Suprapubic skin (tissue), 4 donors: ENCODE data around the gene SLC34A1. TPM values are rescaled to one million over a fixed set of nuclear protein-coding genes. Genes with fewer than 3 reads are reported as not detected.

Experiments
- DNase-seq, 2 donors: peaks; one replicate each; pipeline ENCODE4 v3.0.0-alpha.2; 2019; ENCODE audit warnings: low spot score in 2 of 2
- H3K27ac ChIP-seq: fragments of 200-600 bp; sonication (generic); one replicate; pipeline ENCODE4 v1.5.1; 2019
- H3K27me3 ChIP-seq: fragments of 200-600 bp; sonication (generic); one replicate; pipeline ENCODE4 v1.5.1; 2019
- H3K36me3 ChIP-seq: fragments of 200-600 bp; sonication (generic); one replicate; pipeline ENCODE4 v1.5.1; 2019
- H3K4me1 ChIP-seq: fragments of 200-600 bp; sonication (generic); one replicate; pipeline ENCODE4 v1.5.1; 2019
- H3K4me3 ChIP-seq: fragments of 200-600 bp; sonication (generic); one replicate; pipeline ENCODE4 v1.5.1; 2019; ENCODE audit warnings: mild to moderate bottlenecking
- H3K9me3 ChIP-seq: fragments of 200-600 bp; sonication (generic); one replicate; pipeline ENCODE4 v1.5.1; 2019
- EP300 ChIP-seq: sonication (generic); formaldehyde crosslinking; IDR thresholded peaks from one replicate; pipeline ENCODE4 v1.6.1; 2017; ENCODE audit warnings: antibody characterized with exemption
- POLR2A ChIP-seq, 2 donors: fragments of 450-650 bp; IDR thresholded peaks; one replicate each; pipeline ENCODE4 v1.6.1; 2017; ENCODE audit warnings: antibody characterized with exemption in 2 of 2, mild to moderate bottlenecking in 2 of 2, moderate library complexity in 2 of 2
- POLR2AphosphoS5 ChIP-seq, 3 donors: sonication (generic); formaldehyde crosslinking; IDR thresholded peaks; one replicate each; pipeline ENCODE4 v1.6.1; 2017; ENCODE audit warnings: antibody characterized with exemption in 3 of 3
- WGBS: methylation state at CpG from one replicate; pipeline ENCODE4 v1.1.5; 2018; 5-methylcytosine and 5-hydroxymethylcytosine counted together
- total RNA-seq, 4 donors: library from RNA; depleted of rRNA; stranded (reverse); fragments of >200 nt; gene quantifications; one replicate each; pipeline ENCODE4 v1.1.0, GENCODE V29; 2016
- TF ChIP-seq, protein P1 (sequence below), 2 donors: fragments of 200-600 bp in 1 of 2; fragments of 450-650 bp in 1 of 2; sonication (generic) in 1 of 2; IDR thresholded peaks; one replicate each; pipeline ENCODE4 v1.5.1; 2016 to 2019; ENCODE audit warnings: antibody characterized with exemption in 2 of 2, mild to moderate bottlenecking in 1 of 2, moderate library complexity in 1 of 2

Gene SLC34A1
- total RNA-seq, 4 donors from 2014 or later, result 0.29 TPM; not detected in 3

DNA sequence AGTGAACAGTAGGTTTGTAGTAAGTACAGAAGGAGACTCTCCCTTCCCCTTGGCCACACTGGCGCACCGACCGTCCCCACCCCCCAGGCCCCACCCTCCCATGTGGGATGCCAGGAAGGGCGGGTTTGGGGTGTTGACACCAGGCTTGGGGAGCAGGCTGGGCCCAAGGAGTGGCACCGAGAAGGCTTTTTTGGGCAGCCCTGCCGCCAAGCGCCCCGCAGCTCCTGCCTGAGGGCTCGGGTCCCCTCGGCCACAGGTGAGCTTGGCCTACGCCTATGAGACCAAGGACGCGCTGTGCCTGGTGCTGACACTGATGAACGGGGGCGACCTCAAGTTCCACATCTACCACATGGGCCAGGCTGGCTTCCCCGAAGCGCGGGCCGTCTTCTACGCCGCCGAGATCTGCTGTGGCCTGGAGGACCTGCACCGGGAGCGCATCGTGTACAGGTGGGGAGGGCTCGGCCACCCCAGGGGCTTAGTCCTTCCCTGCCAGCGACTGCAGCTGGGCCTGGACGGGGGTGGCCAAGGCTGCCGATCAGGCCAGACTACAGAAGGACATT, 49.5 kb downstream of the SLC34A1 start:
- Histone ChIP-seq H3K4me3 (no peak overlapping the region), H3K36me3 (peaks cover 62% of the 10 kb centered on the region), H3K9me3 (no peaks in the 10 kb centered on the region), H3K27ac (no peak overlapping the region), H3K4me1 (peaks cover 56% of the 10 kb centered on the region), H3K27me3 (no peaks in the 10 kb centered on the region)
- WGBS, result 82% methylated on average over 5 of the region's 29 CpGs
- TF ChIP-seq POLR2A (IDR thresholded peaks at IDR 0.05), result no peak
- TF ChIP-seq EP300, result no peak
- TF ChIP-seq, protein P1, sequence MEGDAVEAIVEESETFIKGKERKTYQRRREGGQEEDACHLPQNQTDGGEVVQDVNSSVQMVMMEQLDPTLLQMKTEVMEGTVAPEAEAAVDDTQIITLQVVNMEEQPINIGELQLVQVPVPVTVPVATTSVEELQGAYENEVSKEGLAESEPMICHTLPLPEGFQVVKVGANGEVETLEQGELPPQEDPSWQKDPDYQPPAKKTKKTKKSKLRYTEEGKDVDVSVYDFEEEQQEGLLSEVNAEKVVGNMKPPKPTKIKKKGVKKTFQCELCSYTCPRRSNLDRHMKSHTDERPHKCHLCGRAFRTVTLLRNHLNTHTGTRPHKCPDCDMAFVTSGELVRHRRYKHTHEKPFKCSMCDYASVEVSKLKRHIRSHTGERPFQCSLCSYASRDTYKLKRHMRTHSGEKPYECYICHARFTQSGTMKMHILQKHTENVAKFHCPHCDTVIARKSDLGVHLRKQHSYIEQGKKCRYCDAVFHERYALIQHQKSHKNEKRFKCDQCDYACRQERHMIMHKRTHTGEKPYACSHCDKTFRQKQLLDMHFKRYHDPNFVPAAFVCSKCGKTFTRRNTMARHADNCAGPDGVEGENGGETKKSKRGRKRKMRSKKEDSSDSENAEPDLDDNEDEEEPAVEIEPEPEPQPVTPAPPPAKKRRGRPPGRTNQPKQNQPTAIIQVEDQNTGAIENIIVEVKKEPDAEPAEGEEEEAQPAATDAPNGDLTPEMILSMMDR (IDR thresholded peaks at IDR 0.05), result no peak
- no peak for TF ChIP-seq POLR2AphosphoS5 (IDR thresholded peaks at IDR 0.05)
- no peak for DNase-seq

DNA sequence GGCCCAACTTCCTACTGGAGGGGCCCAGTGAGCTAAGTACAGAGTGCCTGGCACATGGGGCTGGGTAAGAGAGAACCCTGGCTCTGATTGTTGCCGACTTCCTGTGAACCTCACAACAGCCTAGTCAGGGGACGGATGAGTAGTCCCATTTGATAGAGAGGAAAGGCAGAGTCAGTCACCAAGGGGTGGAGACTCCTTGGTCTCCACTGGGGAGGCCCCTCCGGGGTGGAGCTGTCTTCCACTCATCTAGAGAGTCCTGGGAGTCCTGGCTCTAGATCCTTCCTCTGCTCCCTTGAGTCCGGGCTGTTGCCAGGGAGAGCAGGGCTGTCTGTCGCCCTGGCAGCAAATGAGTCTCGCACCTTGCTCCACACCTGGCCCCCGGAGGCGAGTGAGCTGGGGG, 50.2 kb downstream of the SLC34A1 start:
- Histone ChIP-seq H3K27me3 (no peaks in the 10 kb centered on the region), H3K36me3 (peaks cover 62% of the 10 kb centered on the region), H3K4me3 (no peak overlapping the region), H3K9me3 (no peaks in the 10 kb centered on the region), H3K4me1 (peaks cover 49% of the 10 kb centered on the region), H3K27ac (no peak overlapping the region)
- TF ChIP-seq POLR2A (IDR thresholded peaks at IDR 0.05), result no peak
- TF ChIP-seq EP300, result no peak
- no peak for TF ChIP-seq POLR2AphosphoS5 (IDR thresholded peaks at IDR 0.05)
- TF ChIP-seq, protein P1 (IDR thresholded peaks at IDR 0.05), result no peak
- 90% methylated on average over 2 of the region's 8 CpGs for WGBS
- DNase-seq, result no peak

DNA sequence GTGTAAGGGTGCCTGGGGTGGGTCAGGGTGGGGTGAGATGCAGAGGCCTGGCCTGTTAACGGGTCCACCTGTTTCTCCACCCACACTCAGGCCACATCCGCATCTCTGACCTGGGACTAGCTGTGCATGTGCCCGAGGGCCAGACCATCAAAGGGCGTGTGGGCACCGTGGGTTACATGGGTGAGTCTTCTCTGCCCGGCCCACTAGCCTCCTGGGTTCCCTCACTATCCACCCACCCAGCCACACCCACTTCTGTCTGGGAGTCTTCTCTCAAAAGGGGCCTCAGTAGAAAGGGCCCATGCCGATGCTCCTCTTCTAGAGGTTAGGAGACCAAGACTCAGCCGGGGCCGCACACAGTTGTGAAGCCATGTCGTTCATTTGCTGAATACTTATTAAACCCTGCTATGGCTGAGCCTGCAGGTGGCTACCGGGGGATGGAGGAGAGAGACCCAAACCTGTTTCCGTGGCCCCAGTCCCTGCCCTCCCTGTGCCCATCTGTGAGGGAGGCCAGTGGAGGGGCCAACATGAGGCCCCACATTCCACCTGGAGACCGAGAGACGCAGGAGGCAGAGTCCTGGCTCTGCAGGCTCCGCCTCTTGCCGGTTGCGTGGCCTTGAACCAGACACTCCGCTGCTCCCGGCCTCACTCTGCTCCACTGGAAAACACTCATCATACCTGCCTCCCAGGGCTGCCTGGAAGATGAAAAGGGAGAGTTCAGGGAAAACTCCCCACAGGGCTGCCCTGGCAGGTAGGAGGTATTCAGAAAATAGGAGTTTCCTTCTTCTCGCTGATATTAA, 50.9 kb downstream of the SLC34A1 start:
- Histone ChIP-seq H3K36me3 (peaks cover 62% of the 10 kb centered on the region), H3K4me1 (peaks cover 42% of the 10 kb centered on the region), H3K27me3 (no peaks in the 10 kb centered on the region), H3K9me3 (no peaks in the 10 kb centered on the region), H3K4me3 (no peak overlapping the region), H3K27ac (no peak overlapping the region)
- TF ChIP-seq POLR2A (IDR thresholded peaks at IDR 0.05), result no peak
- TF ChIP-seq EP300, result no peak
- TF ChIP-seq POLR2AphosphoS5 (IDR thresholded peaks at IDR 0.05), result no peak
- TF ChIP-seq, protein P1 (IDR thresholded peaks at IDR 0.05), result no peak
- WGBS, result 76% methylated on average over 11 of the region's 20 CpGs
- DNase-seq, result no peak

DNA sequence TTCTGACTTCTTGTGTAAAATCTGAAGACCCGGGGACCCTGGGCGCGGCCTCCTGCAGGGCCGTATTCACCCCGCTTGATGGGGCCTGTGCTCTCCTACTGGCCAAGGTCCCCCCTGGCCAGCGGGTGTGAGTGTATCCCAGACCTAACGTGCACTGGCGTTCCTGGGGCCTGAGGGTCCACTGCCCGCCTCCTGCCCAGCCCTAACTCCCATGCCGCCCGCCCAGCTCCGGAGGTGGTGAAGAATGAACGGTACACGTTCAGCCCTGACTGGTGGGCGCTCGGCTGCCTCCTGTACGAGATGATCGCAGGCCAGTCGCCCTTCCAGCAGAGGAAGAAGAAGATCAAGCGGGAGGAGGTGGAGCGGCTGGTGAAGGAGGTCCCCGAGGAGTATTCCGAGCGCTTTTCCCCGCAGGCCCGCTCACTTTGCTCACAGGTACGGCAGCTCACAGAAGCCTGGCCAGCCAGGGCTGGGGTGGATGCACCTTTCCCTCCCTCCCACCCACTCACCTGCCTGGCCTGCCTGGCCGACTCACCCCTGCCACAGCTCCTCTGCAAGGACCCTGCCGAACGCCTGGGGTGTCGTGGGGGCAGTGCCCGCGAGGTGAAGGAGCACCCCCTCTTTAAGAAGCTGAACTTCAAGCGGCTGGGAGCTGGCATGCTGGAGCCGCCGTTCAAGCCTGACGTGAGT, 51.8 kb downstream of the SLC34A1 start:
- WGBS, result 92% methylated on average over 30 of the region's 37 CpGs
- no peaks in the 10 kb centered on the region for H3K9me3 ChIP-seq
- H3K4me1 ChIP-seq, result peaks cover 34% of the 10 kb centered on the region
- H3K4me3 ChIP-seq, result no peak overlapping the region
- H3K27me3 ChIP-seq, result no peaks in the 10 kb centered on the region
- TF ChIP-seq POLR2AphosphoS5 (IDR thresholded peaks at IDR 0.05) (no peak), EP300 (no peak), POLR2A (IDR thresholded peaks at IDR 0.05) (no peak)
- TF ChIP-seq, protein P1 (IDR thresholded peaks at IDR 0.05), result no peak
- H3K36me3 ChIP-seq, result peaks cover 69% of the 10 kb centered on the region
- DNase-seq, result no peak
- no peak overlapping the region for H3K27ac ChIP-seq

DNA sequence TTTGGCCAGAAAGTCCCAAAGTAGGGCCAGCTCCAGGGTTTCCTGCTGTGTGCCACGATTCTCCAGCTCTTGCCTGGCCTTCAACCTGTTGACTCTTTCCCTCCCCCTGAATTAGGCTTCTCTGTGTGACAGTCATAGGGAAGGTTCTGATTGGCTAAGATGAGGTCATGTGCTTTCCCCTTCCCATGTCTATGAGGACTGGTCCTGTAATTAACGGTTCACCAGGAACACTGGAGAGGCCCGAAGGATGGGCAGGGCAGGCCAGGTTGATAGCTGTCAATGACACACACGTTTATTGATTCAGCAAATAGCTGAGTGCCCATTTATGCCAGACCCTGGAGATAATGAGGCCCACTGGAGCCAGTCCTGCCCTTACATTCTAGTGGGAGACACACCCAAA, 53.4 kb downstream of the SLC34A1 start:
- 40% methylated on average over 4 of the region's 4 CpGs for WGBS
- DNase-seq, result no peak
- TF ChIP-seq, protein P1 (IDR thresholded peaks at IDR 0.05), result no peak
- TF ChIP-seq POLR2AphosphoS5 (IDR thresholded peaks at IDR 0.05) (no peak), EP300 (no peak), POLR2A (IDR thresholded peaks at IDR 0.05) (no peak)
- Histone ChIP-seq H3K36me3 (peaks cover 72% of the 10 kb centered on the region), H3K27me3 (no peaks in the 10 kb centered on the region), H3K4me1 (peaks cover 18% of the 10 kb centered on the region), H3K4me3 (no peak overlapping the region), H3K27ac (no peak overlapping the region), H3K9me3 (no peaks in the 10 kb centered on the region)
